ENCODE measurements around the gene SORCS2. TPM values are rescaled to one million over a fixed set of nuclear protein-coding genes. Genes with fewer than 3 reads are reported as not detected.

The SORCS2 gene
- total and polyA plus RNA-seq, 2 of the 8 experiments (the other 6 are each of a cell fraction or from before 2014, with no cell fraction given), result 0.36 to 1.8 TPM

DNA sequence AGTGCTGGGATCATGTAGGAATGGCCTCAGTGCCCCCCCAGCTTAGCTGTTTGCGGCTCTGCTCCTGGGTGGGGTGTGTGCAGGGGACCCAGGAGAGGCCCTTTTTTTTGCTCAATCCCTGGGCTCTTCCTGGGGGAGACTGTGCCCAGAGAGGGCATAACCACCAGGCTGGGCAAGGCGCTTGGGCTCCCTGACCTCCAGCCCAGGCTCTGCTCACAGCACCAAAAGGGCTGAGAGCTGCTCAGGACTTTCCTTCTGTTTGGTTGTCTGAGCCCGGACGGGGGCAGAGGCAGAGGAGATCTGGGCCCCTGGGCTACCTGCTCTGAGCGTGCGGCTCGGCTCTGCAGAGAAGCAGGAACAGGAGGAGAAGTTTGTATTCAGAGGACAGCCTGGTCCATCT is 177.7 kb downstream of the SORCS2 start:
- POLR2A ChIA-PET (ENCODE audit: partially characterized antibody), result no interaction called here
- Histone ChIP-seq H3K9me3 (ENCODE audit: insufficient read depth in 2 of 2, low read depth in 1 of 2, low read length in 1 of 2) (no peaks in the 10 kb centered on the region), H3K36me3 (ENCODE audit: control insufficient read depth in 2 of 4, insufficient read depth in 4 of 4, low read length in 3 of 4) (no peaks in the 10 kb centered on the region), H2AK5ac (ENCODE audit: low read depth, low read length) (no peak overlapping the region), H3K79me1 (ENCODE audit: low read depth, low read length) (no peaks in the 10 kb centered on the region), H4K20me1 (replicated peaks in 1 of 2; ENCODE audit: control insufficient read depth in 1 of 2, insufficient read depth in 2 of 2, low read length in 2 of 2) (peaks cover 0 to 2% of the 10 kb centered on the region in 2 experiments), H4K91ac (replicated peaks; ENCODE audit: insufficient read length, low read length) (no peak overlapping the region), H4K5ac (ENCODE audit: insufficient read length, low read depth, low read length) (no peak overlapping the region), H2BK120ac (replicated peaks; ENCODE audit: low read depth, low read length) (no peak overlapping the region), H3K4ac (replicated peaks; ENCODE audit: insufficient read length, low read depth, low read length) (no peak overlapping the region), H3K14ac (ENCODE audit: insufficient read length) (no peak overlapping the region), H2BK12ac (ENCODE audit: low read depth, low read length) (no peak overlapping the region), H3K18ac (ENCODE audit: extremely low read depth, low read length) (no peak overlapping the region), H3K23me2 (ENCODE audit: low read depth, low read length) (no peaks in the 10 kb centered on the region), H3K56ac (replicated peaks; ENCODE audit: insufficient read length, low read depth, low read length) (no peak overlapping the region), H3K27ac (ENCODE audit: low read depth, low read length) (no peak overlapping the region), H3K27me3 (replicated peaks in 1 of 4; ENCODE audit: control insufficient read depth in 3 of 4, extremely low read depth in 1 of 4, insufficient read depth in 3 of 4, low read length in 3 of 4) (no peaks in the 10 kb centered on the region), H4K8ac (ENCODE audit: extremely low read depth, insufficient read depth, low read length) (no peak overlapping the region), H3K23ac (ENCODE audit: insufficient read length) (no peak overlapping the region), H2AFZ (ENCODE audit: low read length) (no peak overlapping the region), H3K79me2 (ENCODE audit: control insufficient read depth in 1 of 2, insufficient read depth in 2 of 2, low read length in 2 of 2) (no peaks in the 10 kb centered on the region), H2BK15ac (ENCODE audit: low read length) (no peak overlapping the region), H3K9ac (replicated peaks in 1 of 4; ENCODE audit: extremely low read depth in 1 of 4, low read depth in 3 of 4, low read length in 3 of 4) (no peak overlapping the region), H3K4me2 (ENCODE audit: insufficient read depth in 1 of 2, low read depth in 2 of 2, low read length in 2 of 2) (no peak overlapping the region), H3K4me3 (ENCODE audit: extremely low read depth in 1 of 4, insufficient read depth in 2 of 4, low read depth in 3 of 4, low read length in 4 of 4) (no peak overlapping the region), H2BK20ac (ENCODE audit: low read length) (no peak overlapping the region), H2BK5ac (ENCODE audit: low read depth, low read length) (no peak overlapping the region), H3K4me1 (replicated peaks in 1 of 4; ENCODE audit: control insufficient read depth in 3 of 4, insufficient read depth in 4 of 4, low read length in 3 of 4) (peaks cover 0 to 2% (median under 1%) of the 10 kb centered on the region in 4 experiments; a peak in 3 of 7 replicates)
- FAIRE-seq (no peak), DNase-seq (ENCODE audit: low read depth in 1 of 2, low spot score in 2 of 2) (no peak)
- CTCF ChIA-PET (ENCODE audit: partially characterized antibody), result interaction anchor here (1.0 to 2.0 kb wide), 6 partner anchors 9 to 335 kb away, joined by 3 to 7 read pairs (median 3); no protein-coding TSS in a partner anchor
- WGBS, 2 experiments (ENCODE audit: extremely low coverage in 1 of 2, insufficient coverage in 1 of 2, insufficient read length in 1 of 2, insufficient replicate concordance in 2 of 2, low coverage in 1 of 2, low lambda C conversion rate in 2 of 2, missing lambda C conversion rate in 1 of 2), result 87% methylated on average over 7 of the region's 7 CpGs; no CpG with 5 or more reads in 1 of the 2 experiments
- TF ChIP-seq, protein P1, sequence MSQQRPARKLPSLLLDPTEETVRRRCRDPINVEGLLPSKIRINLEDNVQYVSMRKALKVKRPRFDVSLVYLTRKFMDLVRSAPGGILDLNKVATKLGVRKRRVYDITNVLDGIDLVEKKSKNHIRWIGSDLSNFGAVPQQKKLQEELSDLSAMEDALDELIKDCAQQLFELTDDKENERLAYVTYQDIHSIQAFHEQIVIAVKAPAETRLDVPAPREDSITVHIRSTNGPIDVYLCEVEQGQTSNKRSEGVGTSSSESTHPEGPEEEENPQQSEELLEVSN (IDR thresholded peaks at IDR 0.05), result no peak
- no peak for TF ChIP-seq SP4 (IDR thresholded peaks at IDR 0.05; ENCODE audit: low read length)
- no peak for TF ChIP-seq CEBPB (IDR thresholded peaks at IDR 0.05; ENCODE audit: low read depth, low read length)
- TF ChIP-seq RFX5 (IDR thresholded peaks at IDR 0.05; ENCODE audit: borderline replicate concordance, low read depth, low read length), result no peak
- TF ChIP-seq, protein P2, sequence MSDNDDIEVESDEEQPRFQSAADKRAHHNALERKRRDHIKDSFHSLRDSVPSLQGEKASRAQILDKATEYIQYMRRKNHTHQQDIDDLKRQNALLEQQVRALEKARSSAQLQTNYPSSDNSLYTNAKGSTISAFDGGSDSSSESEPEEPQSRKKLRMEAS (IDR thresholded peaks at IDR 0.05), result no peak
- no peak for TF ChIP-seq BACH1 (IDR thresholded peaks at IDR 0.05; ENCODE audit: low read length)
- TF ChIP-seq JUND (IDR thresholded peaks at IDR 0.05; ENCODE audit: low read length), result no peak
- no peak for TF ChIP-seq TBP (IDR thresholded peaks at IDR 0.05; ENCODE audit: low read depth, low read length)
- TF ChIP-seq RXRA (IDR thresholded peaks at IDR 0.05; ENCODE audit: insufficient read depth, low read depth, low read length), result no peak
